Measurements from ENCODE around the gene GRB14. TPM values are rescaled to one million over a fixed set of nuclear protein-coding genes. Genes with fewer than 3 reads are reported as not detected.

The GRB14 gene
- total RNA-seq, 4 donors from 2014 or later, result 5.4 to 19.3 (median 9.8) TPM

- TF ChIP-seq POLR2A (IDR thresholded peaks at IDR 0.05) (no peak), CTCF (IDR thresholded peaks at IDR 0.05) (peak; percentile 37 to 83 (median 62))
- intact Hi-C loops (cut with DNase I), result no loop called here
- WGBS, 2 donors, result 67 to 70% methylated on average over 3 of the region's 3 CpGs
- peak in 1 of 2 donors; percentile 13 for DNase-seq
- Histone ChIP-seq H3K27me3 (no peaks in the 10 kb centered on the region), H3K4me3 (replicated peaks in 1 of 3) (no peak overlapping the region), H3K27ac (no peak overlapping the region), H3K36me3 (no peaks in the 10 kb centered on the region), H3K4me1 (peaks cover 9% of the 10 kb centered on the region in 2 donors), H3K9me3 (no peaks in the 10 kb centered on the region)
These were observed 82.9 kb downstream of the GRB14 start for GRCh38 chr2:164538240-164538866.

DNA sequence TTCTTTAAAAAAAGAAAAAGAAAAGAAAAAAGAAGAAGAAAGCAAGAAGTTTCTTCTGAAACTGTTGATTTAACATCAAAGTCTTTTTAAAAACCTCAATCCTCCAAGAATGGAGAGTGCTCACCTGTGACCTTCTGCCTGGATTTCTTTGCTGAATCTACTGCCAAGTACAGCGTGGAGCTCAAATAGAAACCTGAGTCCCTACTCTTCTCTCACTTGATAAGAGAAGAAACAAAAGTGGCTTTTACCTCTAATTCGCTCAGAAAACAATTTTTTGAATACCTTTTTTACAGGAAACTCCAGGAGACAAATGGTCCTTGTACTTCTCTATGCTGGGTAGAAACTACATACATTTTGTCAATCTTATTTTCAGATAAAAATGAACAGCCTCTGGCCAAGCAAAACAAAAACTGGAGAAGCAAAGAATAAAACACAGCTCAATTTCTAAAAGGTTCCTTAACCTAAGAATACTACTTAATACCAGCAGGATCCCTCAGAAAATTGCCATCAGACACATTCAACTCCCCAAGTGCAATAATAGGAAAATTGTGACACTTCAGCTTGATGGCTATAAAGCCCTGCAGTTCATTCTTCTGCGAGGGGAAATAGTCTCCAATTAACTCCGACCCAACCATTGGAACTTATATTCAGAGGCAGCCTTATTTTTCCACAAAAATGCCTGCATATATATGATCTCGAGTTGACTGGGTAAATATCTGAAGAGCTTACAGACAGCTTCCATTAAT is 85.8 kb downstream of the GRB14 start:
- H3K4me3 ChIP-seq (replicated peaks in 1 of 3), result no peak overlapping the region
- WGBS, 2 donors, result 26 to 27% methylated on average over 5 of the region's 5 CpGs
- H3K4me1 ChIP-seq, result peaks cover 4 to 9% of the 10 kb centered on the region in 2 donors
- intact Hi-C loops (cut with DNase I), result no loop called here
- H3K27ac ChIP-seq, result peak overlapping the region; percentile 60 to 81 (median 79)
- no peaks in the 10 kb centered on the region for H3K27me3 ChIP-seq
- DNase-seq, result peak; percentile 43 to 57
- H3K36me3 ChIP-seq, result no peaks in the 10 kb centered on the region
- no peaks in the 10 kb centered on the region for H3K9me3 ChIP-seq
- TF ChIP-seq CTCF (IDR thresholded peaks at IDR 0.05) (no peak), POLR2A (IDR thresholded peaks at IDR 0.05) (no peak)

- no peak for DNase-seq
- H3K9me3 ChIP-seq, result no peaks in the 10 kb centered on the region
- peaks cover 0 to 4% of the 10 kb centered on the region in 2 donors for H3K4me1 ChIP-seq
- no peaks in the 10 kb centered on the region for H3K36me3 ChIP-seq
- no peak overlapping the region for H3K4me3 ChIP-seq (replicated peaks in 1 of 3)
- intact Hi-C loops (cut with DNase I), result no loop called here
- H3K27ac ChIP-seq, result no peak overlapping the region
- H3K27me3 ChIP-seq, result no peaks in the 10 kb centered on the region
- TF ChIP-seq POLR2A (IDR thresholded peaks at IDR 0.05) (no peak), CTCF (IDR thresholded peaks at IDR 0.05) (no peak)
- 92 to 93% methylated on average over 1 of the region's 1 CpG for WGBS, 2 donors
These were observed 90.8 kb downstream of the GRB14 start for GRCh38 chr2:164530464-164530863.

GRCh38 chr2:164523726-164524125 is 97.6 kb downstream of the GRB14 start:
- intact Hi-C loops (cut with DNase I), result no loop called here
- 85 to 92% methylated on average over 1 of the region's 1 CpG for WGBS, 2 donors
- Histone ChIP-seq H3K4me3 (replicated peaks in 1 of 3) (no peak overlapping the region), H3K36me3 (no peaks in the 10 kb centered on the region), H3K9me3 (no peaks in the 10 kb centered on the region), H3K27ac (no peak overlapping the region), H3K4me1 (no peaks in the 10 kb centered on the region), H3K27me3 (no peaks in the 10 kb centered on the region)
- DNase-seq, result no peak
- TF ChIP-seq CTCF (IDR thresholded peaks at IDR 0.05) (no peak), POLR2A (IDR thresholded peaks at IDR 0.05) (no peak)

DNA sequence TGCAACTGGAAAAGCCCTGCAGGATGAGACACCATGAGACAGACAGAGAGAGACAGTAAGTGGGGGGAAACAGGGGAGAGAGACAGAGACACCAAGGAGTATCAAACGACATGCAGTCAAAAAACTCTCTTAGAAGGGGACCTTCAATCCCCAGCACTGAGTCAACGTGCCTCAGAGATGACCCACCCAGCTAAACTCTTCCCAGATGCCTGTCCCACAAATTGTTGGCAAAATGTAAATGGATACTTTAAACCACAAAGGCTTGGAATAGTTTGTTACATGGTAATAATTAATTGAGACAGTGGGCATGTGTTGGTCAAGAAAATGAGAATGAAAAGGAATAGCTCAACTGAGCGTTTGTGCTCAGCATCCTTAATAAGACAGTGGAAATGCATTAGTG is 98.3 kb downstream of the GRB14 start:
- Histone ChIP-seq H3K4me1 (no peaks in the 10 kb centered on the region), H3K27me3 (no peaks in the 10 kb centered on the region), H3K27ac (no peak overlapping the region), H3K9me3 (no peaks in the 10 kb centered on the region), H3K4me3 (replicated peaks in 1 of 3) (no peak overlapping the region), H3K36me3 (no peaks in the 10 kb centered on the region)
- no peak for DNase-seq
- intact Hi-C loops (cut with DNase I), result no loop called here
- TF ChIP-seq CTCF (IDR thresholded peaks at IDR 0.05) (no peak), POLR2A (IDR thresholded peaks at IDR 0.05) (no peak)
- WGBS, 2 donors, result 70 to 80% methylated on average over 3 of the region's 3 CpGs

Data from thyroid gland (tissue), 4 donors.